Neural progenitor cell (in vitro differentiated cells): ENCODE results near the gene THRAP3.
"Not testable (repeated sequence)": the region's sequence is repeated elsewhere in the genome, so short reads cannot be mapped to it uniquely, and the experiment has no call there.

Source experiments
- EZH2 ChIP-seq: fragments of 200-600 bp; sonication (generic); IDR thresholded peaks from 2 replicates; pipeline ENCODE4 v1.6.1; 2017; ENCODE audit warnings: antibody characterized with exemption, mild to moderate bottlenecking, moderate library complexity
- EZH2phosphoT487 ChIP-seq: fragments of 200-600 bp; sonication (generic); IDR thresholded peaks from 2 replicates; pipeline ENCODE4 v1.6.1; 2017; ENCODE audit warnings: antibody characterized with exemption
- TF ChIP-seq, protein P1 (sequence below): fragments of 200-600 bp; sonication (generic); IDR thresholded peaks from 2 replicates; pipeline ENCODE4 v1.5.1; 2017; ENCODE audit warnings: antibody characterized with exemption, mild to moderate bottlenecking

DNA sequence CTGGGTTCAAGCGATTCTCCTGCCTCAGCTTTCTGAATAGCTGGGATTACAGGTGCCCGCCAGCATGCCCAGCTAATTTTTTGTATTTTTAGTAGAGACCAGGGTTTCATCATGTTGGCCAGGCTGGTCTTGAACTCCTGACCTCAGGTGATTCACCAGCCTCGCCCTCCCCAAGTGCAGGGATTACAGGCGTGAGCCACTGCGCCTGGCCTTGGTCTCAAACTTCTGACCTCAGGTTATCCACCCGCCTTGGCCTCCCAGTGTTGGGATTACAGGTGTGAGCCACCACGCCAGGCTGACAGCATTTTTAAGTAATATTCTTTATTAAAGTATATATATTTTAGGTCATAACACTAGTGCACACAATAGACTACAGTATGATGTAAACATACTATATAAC lies 2.3 kb upstream of the THRAP3 start:
- TF ChIP-seq, protein P1, sequence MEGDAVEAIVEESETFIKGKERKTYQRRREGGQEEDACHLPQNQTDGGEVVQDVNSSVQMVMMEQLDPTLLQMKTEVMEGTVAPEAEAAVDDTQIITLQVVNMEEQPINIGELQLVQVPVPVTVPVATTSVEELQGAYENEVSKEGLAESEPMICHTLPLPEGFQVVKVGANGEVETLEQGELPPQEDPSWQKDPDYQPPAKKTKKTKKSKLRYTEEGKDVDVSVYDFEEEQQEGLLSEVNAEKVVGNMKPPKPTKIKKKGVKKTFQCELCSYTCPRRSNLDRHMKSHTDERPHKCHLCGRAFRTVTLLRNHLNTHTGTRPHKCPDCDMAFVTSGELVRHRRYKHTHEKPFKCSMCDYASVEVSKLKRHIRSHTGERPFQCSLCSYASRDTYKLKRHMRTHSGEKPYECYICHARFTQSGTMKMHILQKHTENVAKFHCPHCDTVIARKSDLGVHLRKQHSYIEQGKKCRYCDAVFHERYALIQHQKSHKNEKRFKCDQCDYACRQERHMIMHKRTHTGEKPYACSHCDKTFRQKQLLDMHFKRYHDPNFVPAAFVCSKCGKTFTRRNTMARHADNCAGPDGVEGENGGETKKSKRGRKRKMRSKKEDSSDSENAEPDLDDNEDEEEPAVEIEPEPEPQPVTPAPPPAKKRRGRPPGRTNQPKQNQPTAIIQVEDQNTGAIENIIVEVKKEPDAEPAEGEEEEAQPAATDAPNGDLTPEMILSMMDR, result not testable (repeated sequence)
- TF ChIP-seq EZH2, EZH2phosphoT487: not testable (repeated sequence)
